Effector memory CD4-positive, alpha-beta T cell (primary cell): Measurements from ENCODE around the gene CACNA2D3.

Experiments used
- DNase-seq, 3 donors: peaks; one replicate each; pipeline ENCODE4 v3.0.0-alpha.2; 2020
- H3K27ac ChIP-seq: 2 replicates; pipeline ENCODE4 v1.7.0; 2013; ENCODE audit warnings: mild to moderate bottlenecking, low read length, moderate library complexity; ENCODE audit not compliant: insufficient read depth, poor library complexity, severe bottlenecking
- H3K27me3 ChIP-seq: replicated peaks from 2 replicates; pipeline ENCODE4 v1.7.0; 2013; ENCODE audit warnings: mild to moderate bottlenecking, low read length; ENCODE audit not compliant: insufficient read depth, control insufficient read depth, poor library complexity, severe bottlenecking
- H3K36me3 ChIP-seq: 2 replicates; pipeline ENCODE4 v1.7.0; 2013; ENCODE audit warnings: mild to moderate bottlenecking, low read length, moderate library complexity; ENCODE audit not compliant: control insufficient read depth, insufficient read depth
- H3K4me1 ChIP-seq: 2 replicates; pipeline ENCODE4 v1.7.0; 2013; ENCODE audit warnings: low read length, mild to moderate bottlenecking; ENCODE audit not compliant: control insufficient read depth, insufficient read depth, poor library complexity, severe bottlenecking
- H3K4me3 ChIP-seq: 2 replicates; pipeline ENCODE4 v1.7.0; 2013; ENCODE audit warnings: low read length, low read depth, mild to moderate bottlenecking; ENCODE audit not compliant: insufficient read depth, poor library complexity, severe bottlenecking
- H3K9me3 ChIP-seq: 2 replicates; pipeline ENCODE4 v1.7.0; 2013; ENCODE audit warnings: mild to moderate bottlenecking, low read length, moderate library complexity; ENCODE audit not compliant: control insufficient read depth

CACNA2D3 gene

GRCh38 chr3:54578417-54578816, 456.1 kb downstream of the CACNA2D3 start:
- no peak overlapping the region for H3K4me3 ChIP-seq
- no peaks in the 10 kb centered on the region for H3K9me3 ChIP-seq
- no peak overlapping the region for H3K27ac ChIP-seq
- no peak for DNase-seq
- H3K27me3 ChIP-seq: no peaks in the 10 kb centered on the region
- no peaks in the 10 kb centered on the region for H3K36me3 ChIP-seq
- H3K4me1 ChIP-seq: no peaks in the 10 kb centered on the region

DNA sequence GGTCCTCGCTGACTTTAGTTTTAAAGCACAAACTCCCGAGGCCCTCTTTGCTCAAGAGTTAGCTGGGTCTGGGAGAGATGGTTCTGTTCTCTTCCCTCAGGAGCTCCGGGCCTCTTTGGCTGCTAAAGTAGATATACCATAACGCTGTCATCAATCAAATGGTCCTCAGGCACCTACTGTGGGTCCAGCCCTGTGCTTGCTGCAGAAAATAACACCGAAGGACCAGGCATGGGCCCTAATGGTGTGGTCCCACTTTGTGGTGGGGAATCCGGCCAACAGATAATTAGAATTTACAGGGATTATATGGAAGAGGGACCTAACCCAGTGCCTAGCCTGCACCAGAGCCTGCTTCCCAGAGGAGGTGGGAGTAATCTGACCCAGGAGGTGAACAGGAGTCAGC, 458.1 kb downstream of the CACNA2D3 start:
- no peak overlapping the region for H3K27ac ChIP-seq
- H3K4me3 ChIP-seq: no peak overlapping the region
- no peaks in the 10 kb centered on the region for H3K4me1 ChIP-seq
- no peaks in the 10 kb centered on the region for H3K27me3 ChIP-seq
- no peaks in the 10 kb centered on the region for H3K9me3 ChIP-seq
- no peak for DNase-seq
- H3K36me3 ChIP-seq: no peaks in the 10 kb centered on the region

- H3K36me3 ChIP-seq: no peaks in the 10 kb centered on the region
- H3K27me3 ChIP-seq: no peaks in the 10 kb centered on the region
- no peaks in the 10 kb centered on the region for H3K9me3 ChIP-seq
- no peaks in the 10 kb centered on the region for H3K4me1 ChIP-seq
- H3K4me3 ChIP-seq: no peak overlapping the region
- DNase-seq: no peak
- no peak overlapping the region for H3K27ac ChIP-seq
Observed at GRCh38 chr3:54582424-54582823, 460.1 kb downstream of the CACNA2D3 start.

- no peaks in the 10 kb centered on the region for H3K9me3 ChIP-seq
- no peak for DNase-seq
- no peak overlapping the region for H3K27ac ChIP-seq
- H3K4me1 ChIP-seq: no peaks in the 10 kb centered on the region
- H3K27me3 ChIP-seq: no peaks in the 10 kb centered on the region
- no peak overlapping the region for H3K4me3 ChIP-seq
- no peaks in the 10 kb centered on the region for H3K36me3 ChIP-seq
Observed at GRCh38 chr3:54591157-54591556, 468.8 kb downstream of the CACNA2D3 start.

DNA sequence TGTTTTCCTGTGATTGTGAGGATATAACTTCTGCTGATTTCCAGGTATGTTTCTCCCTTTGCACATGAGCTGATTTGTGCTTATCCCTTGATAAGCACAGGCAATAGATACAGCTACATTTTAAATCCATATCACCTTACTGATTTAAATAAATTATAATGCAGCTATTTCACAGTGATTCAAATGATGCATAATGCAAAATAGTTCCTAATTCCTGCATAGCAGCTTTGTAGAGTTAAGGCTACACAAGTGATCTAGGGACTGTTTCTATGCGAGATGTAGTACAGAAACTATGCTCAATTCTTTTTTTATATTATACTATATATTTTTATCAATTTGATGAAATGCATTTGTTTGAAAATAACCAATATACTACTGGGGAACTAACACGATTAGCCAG, 471.3 kb downstream of the CACNA2D3 start:
- H3K27ac ChIP-seq: no peak overlapping the region
- no peaks in the 10 kb centered on the region for H3K36me3 ChIP-seq
- no peaks in the 10 kb centered on the region for H3K4me1 ChIP-seq
- no peaks in the 10 kb centered on the region for H3K9me3 ChIP-seq
- H3K4me3 ChIP-seq: no peak overlapping the region
- no peak for DNase-seq
- no peaks in the 10 kb centered on the region for H3K27me3 ChIP-seq

- DNase-seq: no peak
- Histone ChIP-seq H3K36me3 (no peaks in the 10 kb centered on the region), H3K9me3 (no peaks in the 10 kb centered on the region), H3K27me3 (no peaks in the 10 kb centered on the region), H3K27ac (no peak overlapping the region), H3K4me1 (no peaks in the 10 kb centered on the region), H3K4me3 (no peak overlapping the region)
Observed at GRCh38 chr3:54596087-54596486, 473.7 kb downstream of the CACNA2D3 start.

GRCh38 chr3:54599716-54600115, 477.4 kb downstream of the CACNA2D3 start:
- Histone ChIP-seq H3K27me3 (no peaks in the 10 kb centered on the region), H3K4me1 (no peaks in the 10 kb centered on the region), H3K9me3 (no peaks in the 10 kb centered on the region), H3K27ac (no peak overlapping the region), H3K36me3 (no peaks in the 10 kb centered on the region), H3K4me3 (no peak overlapping the region)
- no peak for DNase-seq

DNA sequence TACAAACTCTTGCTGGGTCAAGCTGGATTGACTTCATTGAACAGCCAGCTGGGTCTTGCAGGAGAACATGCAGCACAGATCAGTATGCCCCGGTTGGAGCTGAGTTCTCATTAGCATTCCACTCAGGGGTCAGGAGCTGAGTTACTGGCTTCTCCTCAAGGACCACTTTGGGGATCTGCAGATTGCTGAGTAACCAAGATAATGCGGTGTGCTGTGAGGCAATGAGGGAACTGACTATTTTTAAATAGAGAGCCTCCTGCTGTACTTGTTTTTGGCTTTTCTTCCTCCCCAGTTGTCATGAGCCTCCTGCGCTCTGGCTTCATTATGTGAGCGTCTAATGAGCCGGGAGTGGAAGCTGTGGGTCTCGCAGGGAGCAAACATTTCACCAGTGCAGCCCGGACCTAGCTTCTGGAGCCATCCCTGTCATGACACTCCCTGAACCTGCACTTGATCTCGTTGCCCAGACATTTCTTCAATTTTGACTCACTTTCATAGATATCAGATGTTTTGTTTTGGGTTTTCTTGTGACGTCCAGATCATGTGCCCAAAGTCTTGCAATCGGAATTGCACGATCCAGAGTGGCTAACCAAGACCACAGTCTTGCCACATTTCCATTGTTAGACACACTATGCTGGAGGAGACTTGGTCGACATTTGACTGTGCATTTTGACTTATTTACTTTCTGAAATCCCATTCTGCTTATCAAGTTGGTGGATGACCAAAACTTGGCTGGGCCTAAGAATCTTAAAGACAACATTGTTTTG, 478.3 kb downstream of the CACNA2D3 start:
- Histone ChIP-seq H3K4me1 (no peaks in the 10 kb centered on the region), H3K27me3 (no peaks in the 10 kb centered on the region), H3K4me3 (no peak overlapping the region), H3K36me3 (no peaks in the 10 kb centered on the region), H3K9me3 (no peaks in the 10 kb centered on the region), H3K27ac (no peak overlapping the region)
- no peak for DNase-seq

GRCh38 chr3:54604495-54604894, 482.1 kb downstream of the CACNA2D3 start:
- H3K9me3 ChIP-seq: no peaks in the 10 kb centered on the region
- no peaks in the 10 kb centered on the region for H3K27me3 ChIP-seq
- H3K27ac ChIP-seq: no peak overlapping the region
- H3K4me1 ChIP-seq: no peaks in the 10 kb centered on the region
- no peak for DNase-seq
- H3K36me3 ChIP-seq: no peaks in the 10 kb centered on the region
- H3K4me3 ChIP-seq: no peak overlapping the region

GRCh38 chr3:54608041-54608440, 485.7 kb downstream of the CACNA2D3 start:
- no peaks in the 10 kb centered on the region for H3K9me3 ChIP-seq
- no peaks in the 10 kb centered on the region for H3K27me3 ChIP-seq
- H3K27ac ChIP-seq: no peak overlapping the region
- H3K36me3 ChIP-seq: no peaks in the 10 kb centered on the region
- H3K4me1 ChIP-seq: no peaks in the 10 kb centered on the region
- DNase-seq: no peak
- H3K4me3 ChIP-seq: no peak overlapping the region
